ENCODE data around the gene LDLRAD4.

Gene LDLRAD4

GRCh38 chr18:13185675-13186198, 32.8 kb upstream of the LDLRAD4 start:
- TF ChIP-seq, protein P1, sequence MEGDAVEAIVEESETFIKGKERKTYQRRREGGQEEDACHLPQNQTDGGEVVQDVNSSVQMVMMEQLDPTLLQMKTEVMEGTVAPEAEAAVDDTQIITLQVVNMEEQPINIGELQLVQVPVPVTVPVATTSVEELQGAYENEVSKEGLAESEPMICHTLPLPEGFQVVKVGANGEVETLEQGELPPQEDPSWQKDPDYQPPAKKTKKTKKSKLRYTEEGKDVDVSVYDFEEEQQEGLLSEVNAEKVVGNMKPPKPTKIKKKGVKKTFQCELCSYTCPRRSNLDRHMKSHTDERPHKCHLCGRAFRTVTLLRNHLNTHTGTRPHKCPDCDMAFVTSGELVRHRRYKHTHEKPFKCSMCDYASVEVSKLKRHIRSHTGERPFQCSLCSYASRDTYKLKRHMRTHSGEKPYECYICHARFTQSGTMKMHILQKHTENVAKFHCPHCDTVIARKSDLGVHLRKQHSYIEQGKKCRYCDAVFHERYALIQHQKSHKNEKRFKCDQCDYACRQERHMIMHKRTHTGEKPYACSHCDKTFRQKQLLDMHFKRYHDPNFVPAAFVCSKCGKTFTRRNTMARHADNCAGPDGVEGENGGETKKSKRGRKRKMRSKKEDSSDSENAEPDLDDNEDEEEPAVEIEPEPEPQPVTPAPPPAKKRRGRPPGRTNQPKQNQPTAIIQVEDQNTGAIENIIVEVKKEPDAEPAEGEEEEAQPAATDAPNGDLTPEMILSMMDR (IDR thresholded peaks at IDR 0.05; ENCODE audit: insufficient read depth, low read depth, low read length, missing control alignments), result no peak
- H3K4me3 ChIP-seq (ENCODE audit: low read length), result no peak overlapping the region
- DNase-seq (ENCODE audit: low read depth), result no peak

GRCh38 chr18:13186687-13187086, 31.9 kb upstream of the LDLRAD4 start:
- DNase-seq (ENCODE audit: low read depth), result no peak
- no peak overlapping the region for H3K4me3 ChIP-seq (ENCODE audit: low read length)
- TF ChIP-seq, protein P1 (IDR thresholded peaks at IDR 0.05; ENCODE audit: insufficient read depth, low read depth, low read length, missing control alignments), result no peak

DNA sequence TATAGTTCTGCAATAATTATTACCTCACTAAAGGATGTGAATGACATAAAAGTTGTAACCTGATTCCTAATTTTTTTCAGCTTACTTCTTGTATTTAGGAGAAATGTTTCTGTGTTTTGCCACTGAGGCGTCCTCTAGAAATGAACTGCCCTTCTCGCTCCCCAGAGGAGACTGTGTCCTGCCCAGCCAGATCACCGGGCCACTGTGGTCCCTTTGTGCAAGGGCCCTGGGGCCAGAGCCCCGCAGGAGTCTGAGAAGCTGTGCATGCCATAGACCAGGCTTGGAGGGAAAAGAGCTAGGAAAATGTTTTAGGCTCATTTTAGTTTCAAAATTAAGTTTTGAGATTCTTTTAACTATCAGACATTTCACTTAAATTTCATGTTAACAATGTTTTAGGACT, 31.1 kb upstream of the LDLRAD4 start:
- no peak overlapping the region for H3K4me3 ChIP-seq (ENCODE audit: low read length)
- DNase-seq (ENCODE audit: low read depth), result no peak
- TF ChIP-seq, protein P1 (IDR thresholded peaks at IDR 0.05; ENCODE audit: insufficient read depth, low read depth, low read length, missing control alignments), result no peak

GRCh38 chr18:13191031-13191430, 27.5 kb upstream of the LDLRAD4 start:
- DNase-seq (ENCODE audit: low read depth), result no peak
- no peak overlapping the region for H3K4me3 ChIP-seq (ENCODE audit: low read length)
- TF ChIP-seq, protein P1 (IDR thresholded peaks at IDR 0.05; ENCODE audit: insufficient read depth, low read depth, low read length, missing control alignments), result no peak

DNA sequence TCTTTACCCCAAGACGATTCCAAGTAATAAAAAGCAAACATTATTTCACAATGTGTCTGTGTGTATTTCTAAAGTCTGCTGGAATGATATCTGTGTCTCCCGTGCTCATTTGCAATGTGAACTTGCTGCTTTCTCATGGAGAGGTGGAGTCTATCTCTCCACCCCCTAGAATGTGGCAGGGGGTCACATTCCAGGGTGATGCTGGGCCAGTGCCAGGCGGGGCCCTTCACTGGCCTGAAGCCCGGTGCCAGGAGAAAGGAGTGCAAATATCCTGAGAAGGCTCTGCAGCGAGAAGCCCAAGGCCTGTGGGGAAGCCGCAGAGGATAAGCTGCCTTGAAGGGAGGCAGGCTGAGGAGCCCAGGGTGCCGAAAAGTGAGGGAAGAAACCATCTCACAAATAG, 26.8 kb upstream of the LDLRAD4 start:
- DNase-seq (ENCODE audit: low read depth), result no peak
- no peak overlapping the region for H3K4me3 ChIP-seq (ENCODE audit: low read length)
- TF ChIP-seq, protein P1 (IDR thresholded peaks at IDR 0.05; ENCODE audit: insufficient read depth, low read depth, low read length, missing control alignments), result no peak

GRCh38 chr18:13192970-13193369, 25.6 kb upstream of the LDLRAD4 start:
- H3K4me3 ChIP-seq (ENCODE audit: low read length), result no peak overlapping the region
- TF ChIP-seq, protein P1 (IDR thresholded peaks at IDR 0.05; ENCODE audit: insufficient read depth, low read depth, low read length, missing control alignments), result no peak
- DNase-seq (ENCODE audit: low read depth), result no peak

- TF ChIP-seq, protein P1 (IDR thresholded peaks at IDR 0.05; ENCODE audit: insufficient read depth, low read depth, low read length, missing control alignments), result no peak
- no peak for DNase-seq (ENCODE audit: low read depth)
Measured at GRCh38 chr18:13194239-13194638, 24.3 kb upstream of the LDLRAD4 start.

More at GRCh38 chr18:13194239-13194638, 24.3 kb upstream of the LDLRAD4 start:
- no peak overlapping the region for H3K4me3 ChIP-seq (ENCODE audit: low read length)

All from epithelial cell of esophagus (primary cell).